OCI-LY1 (cell line): ENCODE data around the gene CDH23.

ENCODE experiments used
- H2AFZ ChIP-seq: fragments of 200-600 bp; sonication (generic), shearing (Covaris generic); 2 replicates; pipeline ENCODE4 v1.6.0; 2014; ENCODE audit warnings: antibody characterized with exemption, mild to moderate bottlenecking, low read length
- H3F3A ChIP-seq: fragments of 200-600 bp; sonication (generic), shearing (Covaris generic); 2 replicates; pipeline ENCODE4 v1.6.0; 2014; ENCODE audit warnings: mild to moderate bottlenecking, antibody characterized with exemption, low read length, moderate library complexity; ENCODE audit not compliant: insufficient read depth
- H3K27ac ChIP-seq: fragments of 200-600 bp; sonication (generic); 2 replicates; pipeline ENCODE4 v1.5.1; 2014; ENCODE audit warnings: low read length, mixed run types, mild to moderate bottlenecking, low read depth; ENCODE audit not compliant: poor library complexity, severe bottlenecking
- H3K27me3 ChIP-seq: fragments of 200-600 bp; sonication (generic); 2 replicates; pipeline ENCODE4 v1.6.0; 2014; ENCODE audit warnings: antibody characterized with exemption, mild to moderate bottlenecking, low read length, moderate library complexity; ENCODE audit not compliant: insufficient read depth
- H3K36me3 ChIP-seq: fragments of 200-600 bp; sonication (generic); 2 replicates; pipeline ENCODE4 v1.6.1; 2014; ENCODE audit warnings: mild to moderate bottlenecking, antibody characterized with exemption, low read length, moderate library complexity, mixed read lengths; ENCODE audit not compliant: insufficient read depth
- H3K4me1 ChIP-seq: fragments of 200-600 bp; sonication (generic); 2 replicates; pipeline ENCODE4 v1.5.1; 2014; ENCODE audit warnings: mild to moderate bottlenecking, low read length, moderate library complexity; ENCODE audit not compliant: insufficient read depth, severe bottlenecking
- H3K4me2 ChIP-seq: fragments of 200-600 bp; sonication (generic), shearing (Covaris generic); 2 replicates; pipeline ENCODE4 v1.6.1; 2014; ENCODE audit warnings: low read length
- H3K4me3 ChIP-seq: fragments of 200-600 bp; sonication (generic); 2 replicates; pipeline ENCODE4 v1.5.1; 2014; ENCODE audit warnings: low read length, low read depth, mild to moderate bottlenecking, mixed read lengths; ENCODE audit not compliant: poor library complexity, severe bottlenecking
- H3K79me2 ChIP-seq: fragments of 200-600 bp; shearing (Covaris generic); 2 replicates; pipeline ENCODE4 v1.6.1; 2016; ENCODE audit warnings: mixed run types, low read length, mixed read lengths; ENCODE audit not compliant: insufficient read depth
- H3K9ac ChIP-seq: fragments of 200-600 bp; sonication (generic), shearing (Covaris generic); 2 replicates; pipeline ENCODE4 v1.6.1; 2014; ENCODE audit warnings: mild to moderate bottlenecking, low read length, mixed read lengths
- H3K9me2 ChIP-seq: fragments of 200-600 bp; sonication (generic), shearing (Covaris generic); 2 replicates; pipeline ENCODE4 v1.6.1; 2014; ENCODE audit warnings: low read depth, mild to moderate bottlenecking, low read length, mixed read lengths
- H3K9me3 ChIP-seq: fragments of 200-600 bp; shearing (Covaris generic); 2 replicates; pipeline ENCODE4 v1.6.1; 2014; ENCODE audit warnings: low read length, mixed read lengths
- H4K20me1 ChIP-seq: fragments of 200-600 bp; sonication (generic), shearing (Covaris generic); 2 replicates; pipeline ENCODE4 v1.6.0; 2016; ENCODE audit warnings: mild to moderate bottlenecking, low read length; ENCODE audit not compliant: insufficient read depth
- EZH2 ChIP-seq: fragments of 200-600 bp; sonication (generic), shearing (Covaris generic); IDR thresholded peaks from 2 replicates; pipeline ENCODE4 v1.8.0; 2017; ENCODE audit warnings: borderline replicate concordance, mixed run types, mild to moderate bottlenecking, antibody characterized with exemption, low read length, moderate library complexity, mixed read lengths
- TF ChIP-seq, protein P1 (sequence below): fragments of 200-600 bp; sonication (generic), shearing (Covaris generic); IDR thresholded peaks from 2 replicates; pipeline ENCODE4 v1.5.1; 2017; ENCODE audit warnings: mild to moderate bottlenecking, antibody characterized with exemption, low read length, moderate library complexity, mixed read lengths

Gene CDH23

DNA sequence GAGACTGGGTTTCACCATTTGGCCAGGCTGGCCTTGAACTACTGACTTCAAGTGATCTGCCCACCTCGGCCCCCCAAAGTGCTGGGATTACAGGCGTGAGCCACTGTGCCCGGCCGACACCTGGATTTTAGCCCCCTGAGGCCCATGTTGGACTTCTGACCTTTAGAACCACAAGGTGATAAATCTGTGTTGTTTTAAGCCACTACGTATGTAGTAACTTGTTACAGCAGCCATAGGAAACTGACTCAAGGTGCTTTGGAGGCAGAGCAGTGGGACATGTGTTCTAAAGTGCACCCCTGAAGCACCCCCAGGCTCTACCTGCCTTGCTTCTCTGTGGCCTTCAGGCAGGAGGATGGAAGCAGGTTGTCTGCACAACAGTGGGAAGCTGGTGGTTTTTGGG is 128.4 kb downstream of the CDH23 start:
- no peaks in the 10 kb centered on the region for H3K79me2 ChIP-seq
- H3K9me2 ChIP-seq, result no peaks in the 10 kb centered on the region
- no peaks in the 10 kb centered on the region for H3K4me1 ChIP-seq
- TF ChIP-seq, protein P1, sequence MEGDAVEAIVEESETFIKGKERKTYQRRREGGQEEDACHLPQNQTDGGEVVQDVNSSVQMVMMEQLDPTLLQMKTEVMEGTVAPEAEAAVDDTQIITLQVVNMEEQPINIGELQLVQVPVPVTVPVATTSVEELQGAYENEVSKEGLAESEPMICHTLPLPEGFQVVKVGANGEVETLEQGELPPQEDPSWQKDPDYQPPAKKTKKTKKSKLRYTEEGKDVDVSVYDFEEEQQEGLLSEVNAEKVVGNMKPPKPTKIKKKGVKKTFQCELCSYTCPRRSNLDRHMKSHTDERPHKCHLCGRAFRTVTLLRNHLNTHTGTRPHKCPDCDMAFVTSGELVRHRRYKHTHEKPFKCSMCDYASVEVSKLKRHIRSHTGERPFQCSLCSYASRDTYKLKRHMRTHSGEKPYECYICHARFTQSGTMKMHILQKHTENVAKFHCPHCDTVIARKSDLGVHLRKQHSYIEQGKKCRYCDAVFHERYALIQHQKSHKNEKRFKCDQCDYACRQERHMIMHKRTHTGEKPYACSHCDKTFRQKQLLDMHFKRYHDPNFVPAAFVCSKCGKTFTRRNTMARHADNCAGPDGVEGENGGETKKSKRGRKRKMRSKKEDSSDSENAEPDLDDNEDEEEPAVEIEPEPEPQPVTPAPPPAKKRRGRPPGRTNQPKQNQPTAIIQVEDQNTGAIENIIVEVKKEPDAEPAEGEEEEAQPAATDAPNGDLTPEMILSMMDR, result no peak
- no peak for TF ChIP-seq EZH2
- no peaks in the 10 kb centered on the region for H3K27me3 ChIP-seq
- no peaks in the 10 kb centered on the region for H3K9me3 ChIP-seq
- H3K9ac ChIP-seq, result no peak overlapping the region
- no peaks in the 10 kb centered on the region for H4K20me1 ChIP-seq
- no peaks in the 10 kb centered on the region for H3K36me3 ChIP-seq
- no peak overlapping the region for H2AFZ ChIP-seq
- H3F3A ChIP-seq, result no peaks in the 10 kb centered on the region
- no peak overlapping the region for H3K4me3 ChIP-seq
- H3K4me2 ChIP-seq, result no peak overlapping the region
- no peak overlapping the region for H3K27ac ChIP-seq

DNA sequence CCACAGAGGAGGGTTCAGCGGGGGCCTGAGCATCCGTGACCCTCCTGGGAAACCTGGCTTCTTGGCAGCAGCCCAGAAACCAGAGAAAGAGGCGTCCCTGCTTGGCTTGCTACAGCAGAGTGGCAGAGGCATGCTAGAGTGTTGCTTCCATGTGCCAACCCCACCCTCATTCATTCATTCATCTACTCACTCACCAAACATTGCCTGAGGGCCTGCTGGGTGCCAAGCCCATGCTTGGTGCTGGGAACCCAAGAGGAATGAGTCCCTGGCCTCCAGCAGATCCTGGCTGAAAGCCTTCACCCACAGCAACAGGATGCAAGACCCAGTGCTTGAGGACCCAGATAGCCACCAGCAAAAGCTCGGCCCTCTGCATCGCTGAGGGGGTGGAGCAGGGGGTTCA is 129.0 kb downstream of the CDH23 start:
- Histone ChIP-seq H3K27me3 (no peaks in the 10 kb centered on the region), H3K27ac (no peak overlapping the region), H3F3A (no peaks in the 10 kb centered on the region), H3K9me2 (no peaks in the 10 kb centered on the region), H3K4me1 (no peaks in the 10 kb centered on the region), H3K36me3 (no peaks in the 10 kb centered on the region), H3K9me3 (no peaks in the 10 kb centered on the region), H3K9ac (no peak overlapping the region), H4K20me1 (no peaks in the 10 kb centered on the region), H2AFZ (no peak overlapping the region), H3K4me2 (no peak overlapping the region), H3K79me2 (no peaks in the 10 kb centered on the region), H3K4me3 (no peak overlapping the region)
- TF ChIP-seq, protein P1, result no peak
- TF ChIP-seq EZH2, result no peak

DNA sequence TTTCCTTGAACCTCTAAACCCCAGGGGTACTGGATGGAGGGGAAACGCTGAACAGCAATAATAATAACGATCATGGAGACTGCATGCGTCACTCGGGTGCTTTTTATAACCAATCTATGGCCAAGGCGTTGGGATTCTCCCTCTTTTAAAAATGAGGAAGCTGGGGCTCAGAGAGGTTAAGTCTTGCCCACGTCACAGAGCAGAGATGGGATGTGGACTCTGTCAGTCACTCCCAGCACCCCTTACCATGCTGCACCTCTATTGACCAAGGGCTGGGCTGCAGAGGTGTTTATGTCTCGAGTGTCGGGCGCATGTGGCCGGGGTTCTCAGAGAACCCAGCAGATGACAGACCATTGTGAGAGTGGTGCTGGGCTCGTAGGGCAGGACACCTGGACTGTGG is 129.9 kb downstream of the CDH23 start:
- H2AFZ ChIP-seq, result no peak overlapping the region
- H3K4me1 ChIP-seq, result no peaks in the 10 kb centered on the region
- no peak overlapping the region for H3K4me3 ChIP-seq
- H4K20me1 ChIP-seq, result no peaks in the 10 kb centered on the region
- H3K27me3 ChIP-seq, result peaks cover 1% of the 10 kb centered on the region; the same call in 1 of the 2 replicates
- H3K9ac ChIP-seq, result no peak overlapping the region
- no peak overlapping the region for H3K4me2 ChIP-seq
- H3K9me3 ChIP-seq, result no peaks in the 10 kb centered on the region
- no peaks in the 10 kb centered on the region for H3K36me3 ChIP-seq
- no peaks in the 10 kb centered on the region for H3K79me2 ChIP-seq
- H3F3A ChIP-seq, result no peaks in the 10 kb centered on the region
- no peak overlapping the region for H3K27ac ChIP-seq
- H3K9me2 ChIP-seq, result no peaks in the 10 kb centered on the region
- TF ChIP-seq, protein P1, result no peak
- TF ChIP-seq EZH2, result no peak
